ENCODE results near the gene BCL11B. TPM values are rescaled to one million over a fixed set of nuclear protein-coding genes. Genes with fewer than 3 reads are reported as not detected.

The BCL11B gene
- total and polyA plus RNA-seq, 9 of the 15 experiments (the other 6 are each of a cell fraction or from before 2014, with no cell fraction given), result 0.09 TPM; not detected in 8

- no peak for TF ChIP-seq ZBTB11 (CRISPR knock-in tag; IDR thresholded peaks at IDR 0.05)
- no peak for TF ChIP-seq FOXP1 (CRISPR knock-in tag; IDR thresholded peaks at IDR 0.05)
Measured at GRCh38 chr14:99158646-99159165, 113.3 kb downstream of the BCL11B start (continued).

GRCh38 chr14:99158150-99158549, 113.8 kb downstream of the BCL11B start:
- no peaks in the 10 kb centered on the region for H3K9me3 ChIP-seq (replicated peaks; ENCODE audit: control insufficient read depth, insufficient read depth, low read depth, low read length)
- no peaks in the 10 kb centered on the region for H4K20me1 ChIP-seq (replicated peaks; ENCODE audit: control insufficient read depth, insufficient read depth, low read length)
- no peaks in the 10 kb centered on the region for H3K36me3 ChIP-seq (ENCODE audit: control insufficient read depth, insufficient read depth, low read length)
- no peak overlapping the region for H3K9ac ChIP-seq (ENCODE audit: insufficient read depth in 1 of 2, low read depth in 2 of 2, low read length in 2 of 2)
- H2AFZ ChIP-seq (ENCODE audit: low read depth, low read length), result no peak overlapping the region
- no peak overlapping the region for H3K27ac ChIP-seq (ENCODE audit: extremely low read depth, low read depth, low read length)
- no peak overlapping the region for H3K4me2 ChIP-seq (ENCODE audit: insufficient read depth, low read length)
- H3K4me1 ChIP-seq (replicated peaks in 1 of 2; ENCODE audit: control insufficient read depth in 2 of 2, insufficient read depth in 2 of 2, low read length in 2 of 2), result no peaks in the 10 kb centered on the region
- ATAC-seq, result no peak
- in situ Hi-C loops (cut with MboI), result no loop called here
- no peaks in the 10 kb centered on the region for H3K27me3 ChIP-seq (ENCODE audit: control insufficient read depth in 2 of 2, insufficient read depth in 2 of 2, low read length in 2 of 2)
- BruUV-seq (replicated peaks), result no TSS peak
- H3K4me3 ChIP-seq, result no peak overlapping the region
- 3% methylated on average over 4 of the region's 4 CpGs for WGBS (ENCODE audit: insufficient coverage, low coverage, missing lambda C conversion rate)
- ChIA-PET CTCF (ENCODE audit: low intra/inter-chr PET ratio) (no interaction called here), POLR2A (interaction anchor here (0.6 kb wide), 1 partner anchor 59 kb away, joined by 3 read pairs; no protein-coding TSS in a partner anchor)
- no peaks in the 10 kb centered on the region for H3K9me1 ChIP-seq (ENCODE audit: control insufficient read depth, insufficient read depth, low read length)
- FAIRE-seq, result no peak
- intact Hi-C loops (cut with micrococcal nuclease), result no loop called here
- H3K79me2 ChIP-seq (ENCODE audit: control insufficient read depth, insufficient read depth, low read length), result no peaks in the 10 kb centered on the region
- DNase-seq (ENCODE audit: extremely low read depth in 1 of 4, low spot score in 3 of 4), result no peak
- TF ChIP-seq ZNF224 (CRISPR knock-in tag; IDR thresholded peaks at IDR 0.05) (no peak), ETV5 (CRISPR knock-in tag; IDR thresholded peaks at IDR 0.05; ENCODE audit: low read depth) (no peak), ZNF239 (CRISPR knock-in tag; IDR thresholded peaks at IDR 0.05) (no peak), FOXP1 (CRISPR knock-in tag; IDR thresholded peaks at IDR 0.05) (no peak), CREB3 (tag; conservative IDR thresholded peaks at IDR 0.05; ENCODE audit: low read depth) (no peak), ZNF785 (CRISPR knock-in tag; IDR thresholded peaks at IDR 0.05) (no peak), CCAR2 (IDR thresholded peaks at IDR 0.05; ENCODE audit: low read depth, low read length) (no peak), CEBPZ (IDR thresholded peaks at IDR 0.05; ENCODE audit: borderline replicate concordance, low read depth, low read length) (no peak), MCM7 (IDR thresholded peaks at IDR 0.05) (no peak), E2F3 (CRISPR knock-in tag; IDR thresholded peaks at IDR 0.05) (no peak), MCM3 (IDR thresholded peaks at IDR 0.05) (no peak), HEY1 (CRISPR knock-in tag; IDR thresholded peaks at IDR 0.05; ENCODE audit: borderline replicate concordance) (no peak)
